Measurements from ENCODE around the gene PTGES3.
A peak's percentile ranks its signal among the peaks of the same experiment; 100 is the strongest.

PTGES3 gene

DNA sequence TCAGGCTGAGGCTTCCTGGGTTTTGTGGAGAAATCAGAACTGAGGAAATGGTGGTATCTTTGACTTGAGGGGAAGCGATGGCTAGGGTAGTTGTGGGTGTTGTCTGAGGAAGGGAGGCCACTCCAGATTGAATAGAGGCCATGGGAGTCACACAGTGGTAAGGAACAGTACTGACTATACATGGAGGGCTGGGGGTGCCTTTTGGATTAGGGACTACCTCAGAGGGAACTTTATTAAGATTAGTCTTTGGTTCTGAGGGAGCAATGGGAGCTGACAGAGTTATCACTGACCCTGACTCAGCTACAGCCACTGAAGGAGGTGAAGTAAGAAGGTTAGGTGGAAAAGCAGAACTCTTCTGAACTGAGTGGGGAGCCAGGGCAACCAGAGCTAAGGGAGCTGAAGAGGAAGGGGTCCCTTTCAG is 32.7 kb upstream of the PTGES3 start:
- no peak for TF ChIP-seq YY1 (IDR thresholded peaks at IDR 0.05; ENCODE audit: low read depth)
- TF ChIP-seq TEAD4 (IDR thresholded peaks at IDR 0.05): no peak
- TF ChIP-seq CREB1 (IDR thresholded peaks at IDR 0.05; ENCODE audit: low read depth): no peak
- TF ChIP-seq RAD21 (IDR thresholded peaks at IDR 0.05; ENCODE audit: low read depth): no peak
- no peak for TF ChIP-seq EGR1 (IDR thresholded peaks at IDR 0.05)
- no peak for TF ChIP-seq EP300 (IDR thresholded peaks at IDR 0.05; ENCODE audit: borderline replicate concordance)
- TF ChIP-seq, protein P1, sequence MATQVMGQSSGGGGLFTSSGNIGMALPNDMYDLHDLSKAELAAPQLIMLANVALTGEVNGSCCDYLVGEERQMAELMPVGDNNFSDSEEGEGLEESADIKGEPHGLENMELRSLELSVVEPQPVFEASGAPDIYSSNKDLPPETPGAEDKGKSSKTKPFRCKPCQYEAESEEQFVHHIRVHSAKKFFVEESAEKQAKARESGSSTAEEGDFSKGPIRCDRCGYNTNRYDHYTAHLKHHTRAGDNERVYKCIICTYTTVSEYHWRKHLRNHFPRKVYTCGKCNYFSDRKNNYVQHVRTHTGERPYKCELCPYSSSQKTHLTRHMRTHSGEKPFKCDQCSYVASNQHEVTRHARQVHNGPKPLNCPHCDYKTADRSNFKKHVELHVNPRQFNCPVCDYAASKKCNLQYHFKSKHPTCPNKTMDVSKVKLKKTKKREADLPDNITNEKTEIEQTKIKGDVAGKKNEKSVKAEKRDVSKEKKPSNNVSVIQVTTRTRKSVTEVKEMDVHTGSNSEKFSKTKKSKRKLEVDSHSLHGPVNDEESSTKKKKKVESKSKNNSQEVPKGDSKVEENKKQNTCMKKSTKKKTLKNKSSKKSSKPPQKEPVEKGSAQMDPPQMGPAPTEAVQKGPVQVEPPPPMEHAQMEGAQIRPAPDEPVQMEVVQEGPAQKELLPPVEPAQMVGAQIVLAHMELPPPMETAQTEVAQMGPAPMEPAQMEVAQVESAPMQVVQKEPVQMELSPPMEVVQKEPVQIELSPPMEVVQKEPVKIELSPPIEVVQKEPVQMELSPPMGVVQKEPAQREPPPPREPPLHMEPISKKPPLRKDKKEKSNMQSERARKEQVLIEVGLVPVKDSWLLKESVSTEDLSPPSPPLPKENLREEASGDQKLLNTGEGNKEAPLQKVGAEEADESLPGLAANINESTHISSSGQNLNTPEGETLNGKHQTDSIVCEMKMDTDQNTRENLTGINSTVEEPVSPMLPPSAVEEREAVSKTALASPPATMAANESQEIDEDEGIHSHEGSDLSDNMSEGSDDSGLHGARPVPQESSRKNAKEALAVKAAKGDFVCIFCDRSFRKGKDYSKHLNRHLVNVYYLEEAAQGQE (IDR thresholded peaks at IDR 0.05; ENCODE audit: low read depth): no peak

DNA sequence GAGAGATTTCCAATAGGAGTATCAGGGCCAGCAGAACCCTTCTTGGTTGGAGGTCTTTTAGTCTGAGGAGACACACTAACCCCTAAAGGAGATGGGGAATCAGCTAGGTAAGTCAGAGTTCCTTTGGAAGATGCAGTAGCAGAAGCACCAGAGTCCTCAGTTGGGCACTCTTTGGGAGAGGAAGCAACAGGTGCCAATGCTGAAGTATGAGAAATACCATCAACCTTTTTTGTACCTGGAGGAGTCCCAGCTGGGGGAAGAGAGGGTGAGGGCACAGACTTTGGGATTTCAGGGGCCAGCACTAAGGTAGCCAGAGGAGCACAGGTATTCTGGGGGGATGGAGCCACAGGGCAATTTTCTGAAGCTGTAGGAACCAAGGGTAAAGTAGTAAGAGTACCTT is 31.0 kb upstream of the PTGES3 start:
- no peak for TF ChIP-seq TEAD4 (IDR thresholded peaks at IDR 0.05)
- TF ChIP-seq, protein P2, sequence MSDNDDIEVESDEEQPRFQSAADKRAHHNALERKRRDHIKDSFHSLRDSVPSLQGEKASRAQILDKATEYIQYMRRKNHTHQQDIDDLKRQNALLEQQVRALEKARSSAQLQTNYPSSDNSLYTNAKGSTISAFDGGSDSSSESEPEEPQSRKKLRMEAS (IDR thresholded peaks at IDR 0.05): no peak
- TF ChIP-seq EGR1 (IDR thresholded peaks at IDR 0.05): no peak
- TF ChIP-seq, protein P1 (IDR thresholded peaks at IDR 0.05; ENCODE audit: low read depth): no peak
- TF ChIP-seq YY1 (IDR thresholded peaks at IDR 0.05; ENCODE audit: low read depth): no peak
- no peak for TF ChIP-seq FOXM1 (IDR thresholded peaks at IDR 0.05; ENCODE audit: borderline replicate concordance, low read depth)
- TF ChIP-seq CREB1 (IDR thresholded peaks at IDR 0.05; ENCODE audit: low read depth): no peak
- TF ChIP-seq TCF12 (IDR thresholded peaks at IDR 0.05; ENCODE audit: low read depth): no peak
- TF ChIP-seq USF1 (IDR thresholded peaks at IDR 0.05): no peak

DNA sequence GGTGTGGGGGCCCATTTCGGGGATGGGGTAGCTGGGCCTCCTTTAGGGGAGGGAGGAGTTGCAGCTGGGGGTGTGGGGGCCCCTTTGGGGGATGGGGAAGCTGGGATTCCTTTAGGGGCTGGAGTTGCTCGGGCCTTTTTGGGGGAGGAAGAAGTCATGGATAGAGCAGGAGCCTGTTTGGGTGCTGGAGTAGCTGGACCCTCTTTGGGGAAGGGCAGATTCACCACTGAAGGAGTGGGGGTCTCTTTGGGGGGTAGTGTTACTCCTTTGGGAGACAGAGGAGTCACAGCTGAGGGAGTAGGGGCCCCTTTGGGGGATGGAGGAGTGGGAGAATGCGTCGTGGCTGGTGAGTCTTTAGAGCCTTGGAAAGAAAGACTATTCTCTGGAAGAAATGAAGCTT is 30.6 kb upstream of the PTGES3 start:
- no peak for TF ChIP-seq EP300 (IDR thresholded peaks at IDR 0.05; ENCODE audit: borderline replicate concordance)
- TF ChIP-seq TAF1 (IDR thresholded peaks at IDR 0.05; ENCODE audit: low read depth): no peak
- TF ChIP-seq ZBTB7A (IDR thresholded peaks at IDR 0.05; ENCODE audit: low read depth): peak; percentile 35; the same call in 1 of the 2 replicates

DNA sequence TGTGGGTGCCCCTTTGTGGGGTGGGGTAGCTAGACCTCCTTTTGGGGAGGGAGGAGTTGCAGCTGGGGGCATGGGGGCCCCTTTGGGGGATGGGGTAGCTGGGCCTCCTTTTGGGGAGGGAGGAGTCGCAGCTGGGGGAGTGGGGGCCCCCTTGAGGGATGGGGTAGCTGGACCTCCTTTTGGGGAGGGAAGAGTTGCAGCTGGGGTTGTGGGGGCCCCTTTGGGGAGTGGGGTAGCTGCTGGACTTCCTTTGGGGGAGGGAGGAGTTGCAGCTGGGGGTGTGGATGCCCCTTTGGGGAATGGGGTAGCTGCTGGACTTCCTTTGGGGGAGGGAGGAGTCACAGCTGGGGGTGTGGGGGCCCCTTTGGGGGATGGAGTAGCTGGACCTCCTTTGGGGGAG is 30.1 kb upstream of the PTGES3 start:
- TF ChIP-seq FOXM1 (IDR thresholded peaks at IDR 0.05; ENCODE audit: borderline replicate concordance, low read depth) (no peak), RAD21 (IDR thresholded peaks at IDR 0.05; ENCODE audit: low read depth) (no peak), TAF1 (IDR thresholded peaks at IDR 0.05; ENCODE audit: low read depth) (no peak), ZBTB7A (IDR thresholded peaks at IDR 0.05; ENCODE audit: low read depth) (no peak), EP300 (IDR thresholded peaks at IDR 0.05; ENCODE audit: borderline replicate concordance) (no peak), EGR1 (IDR thresholded peaks at IDR 0.05) (no peak), CEBPB (IDR thresholded peaks at IDR 0.05) (no peak), YY1 (IDR thresholded peaks at IDR 0.05; ENCODE audit: low read depth) (no peak), TEAD4 (IDR thresholded peaks at IDR 0.05) (no peak), CREB1 (IDR thresholded peaks at IDR 0.05; ENCODE audit: low read depth) (no peak), USF1 (IDR thresholded peaks at IDR 0.05) (no peak)
- TF ChIP-seq, protein P2 (IDR thresholded peaks at IDR 0.05): no peak

DNA sequence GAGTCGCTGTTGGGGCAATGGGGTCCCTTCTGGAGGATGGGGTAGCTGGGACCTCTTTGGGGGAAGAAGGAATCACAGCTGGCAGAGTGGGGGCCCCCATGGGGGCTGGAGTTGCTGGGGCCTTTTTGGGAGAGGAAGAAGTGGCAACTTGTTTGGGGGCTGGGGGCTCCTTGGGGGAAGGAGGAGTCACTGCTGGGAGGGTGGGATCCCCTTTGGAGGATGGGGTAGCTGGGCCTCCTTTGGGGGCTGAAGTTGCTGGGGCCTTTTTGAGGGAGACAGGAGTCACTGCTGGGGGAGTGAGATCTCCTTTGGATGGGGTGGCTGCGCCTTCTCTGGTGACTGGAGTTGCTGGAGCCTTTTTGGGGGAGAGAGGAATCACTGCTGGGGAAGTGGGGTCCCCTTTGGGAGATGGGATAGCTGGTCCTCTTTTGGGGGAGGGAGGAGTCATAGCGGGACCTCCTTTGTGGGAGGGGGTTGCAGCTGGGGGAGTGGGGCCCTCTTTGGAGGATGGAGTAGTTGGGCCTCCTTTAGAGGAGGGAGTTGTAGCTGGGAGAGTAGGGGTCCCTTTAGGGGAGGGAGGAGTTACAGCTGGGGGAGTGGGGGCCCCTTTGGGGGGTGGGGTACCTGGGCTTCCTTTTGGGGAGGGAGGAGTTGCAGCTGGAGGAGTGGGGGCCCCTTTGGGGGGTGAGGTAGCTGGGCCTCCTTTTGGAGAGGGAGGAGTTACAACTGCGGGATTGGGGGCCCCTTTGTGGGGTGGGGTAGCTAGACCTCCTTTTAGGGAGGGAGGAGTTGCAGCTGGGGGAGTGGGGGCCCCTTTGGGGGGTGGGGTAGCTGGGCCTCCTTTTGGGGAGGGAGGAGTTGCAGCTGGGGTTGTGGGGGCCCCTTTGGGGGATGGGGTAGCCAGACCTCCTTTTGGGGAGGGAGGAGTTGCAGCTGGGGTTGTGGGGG is 29.1 kb upstream of the PTGES3 start:
- TF ChIP-seq TAF1 (IDR thresholded peaks at IDR 0.05; ENCODE audit: low read depth) (no peak), ZBTB7A (IDR thresholded peaks at IDR 0.05; ENCODE audit: low read depth) (0 out of 2 replicates have a peak, but pooled peaks have one; percentile 31)

DNA sequence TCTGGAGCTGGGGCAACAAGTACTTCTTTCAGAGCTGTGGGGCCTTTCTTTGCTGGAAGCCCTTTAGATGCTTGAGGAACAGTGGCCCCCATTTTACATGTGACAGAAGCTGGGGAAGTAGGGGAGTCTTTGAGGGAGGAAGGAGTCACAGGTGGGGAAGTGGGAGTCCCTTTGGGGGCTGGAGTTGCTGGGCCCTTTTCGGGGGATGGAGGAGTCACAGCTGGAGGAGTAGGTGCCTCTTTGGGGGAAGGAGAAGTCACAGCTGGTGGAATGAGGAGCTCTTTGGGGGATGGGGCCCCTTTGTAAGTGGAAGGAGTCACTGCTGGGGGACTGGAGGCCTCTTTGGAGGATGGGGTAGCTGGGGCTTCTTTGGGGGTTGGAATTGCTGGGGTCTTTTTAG is 28.4 kb upstream of the PTGES3 start:
- TF ChIP-seq RAD21 (IDR thresholded peaks at IDR 0.05; ENCODE audit: low read depth): no peak
- TF ChIP-seq EP300 (IDR thresholded peaks at IDR 0.05; ENCODE audit: borderline replicate concordance): no peak
- no peak for TF ChIP-seq USF1 (IDR thresholded peaks at IDR 0.05)
- TF ChIP-seq EGR1 (IDR thresholded peaks at IDR 0.05): no peak
- TF ChIP-seq YY1 (IDR thresholded peaks at IDR 0.05; ENCODE audit: low read depth): no peak
- TF ChIP-seq CREB1 (IDR thresholded peaks at IDR 0.05; ENCODE audit: low read depth): no peak
- no peak for TF ChIP-seq TAF1 (IDR thresholded peaks at IDR 0.05; ENCODE audit: low read depth)
- no peak for TF ChIP-seq TEAD4 (IDR thresholded peaks at IDR 0.05)
- TF ChIP-seq ZBTB7A (IDR thresholded peaks at IDR 0.05; ENCODE audit: low read depth): no peak
- TF ChIP-seq FOXM1 (IDR thresholded peaks at IDR 0.05; ENCODE audit: borderline replicate concordance, low read depth): no peak
- no peak for TF ChIP-seq CEBPB (IDR thresholded peaks at IDR 0.05)
- TF ChIP-seq, protein P1 (IDR thresholded peaks at IDR 0.05; ENCODE audit: low read depth): no peak
- no peak for TF ChIP-seq NFIC (IDR thresholded peaks at IDR 0.05)
- no peak for TF ChIP-seq TCF12 (IDR thresholded peaks at IDR 0.05; ENCODE audit: low read depth)
- TF ChIP-seq, protein P2 (IDR thresholded peaks at IDR 0.05): no peak

Data from Ishikawa (cell line).